CD4-positive, alpha-beta T cell (primary cell): Measurements from ENCODE around the gene SLC36A1. TPM values are rescaled to one million over a fixed set of nuclear protein-coding genes. Genes with fewer than 3 reads are reported as not detected.
"Not testable (repeated sequence)": the region's sequence is repeated elsewhere in the genome, so short reads cannot be mapped to it uniquely, and the experiment has no call there.

Experiments used
- ATAC-seq: fragments of 200-7000 bp; cut with Tn5 transposase; one replicate; pipeline ENCODE4 v1.10.0; 2022; ENCODE audit warnings: mild to moderate bottlenecking; ENCODE audit not compliant: poor library complexity
- CTCF ChIA-PET: fragments of 350-600 bp; sonication (Branson Sonifier 250); formaldehyde crosslinking; loops from one replicate; lab custom pipeline; 2021; ENCODE audit warnings: antibody characterized with exemption, inconsistent platforms; lab: Charles Lee
- POLR2A ChIA-PET: fragments of 350-600 bp; sonication (Branson Sonifier 250); formaldehyde crosslinking; loops from one replicate; lab custom pipeline; 2021; ENCODE audit warnings: antibody characterized with exemption, inconsistent platforms; lab: Charles Lee
- DNase-seq, 14 experiments: peaks; one replicate each; pipeline ENCODE4 v3.0.0-alpha.2; 2013 to 2020; ENCODE audit warnings: mixed read lengths in 2 of 14
- H3K27ac ChIP-seq, 2 donors: one replicate each; pipeline versions ENCODE4 v1.5.1 to v1.7.0; 2013; ENCODE audit warnings: low read length in 2 of 2, low read depth in 1 of 2, mild to moderate bottlenecking in 1 of 2
- H3K27me3 ChIP-seq, 2 experiments: 1 replicate in 1 of 2; 2 replicates in 1 of 2; pipeline versions ENCODE4 v1.6.1 to v1.7.0; 2013; ENCODE audit warnings: low read length in 2 of 2, control low read depth in 1 of 2, mild to moderate bottlenecking in 1 of 2, moderate library complexity in 1 of 2; ENCODE audit not compliant: insufficient read depth in 2 of 2, control insufficient read depth in 1 of 2
- H3K36me3 ChIP-seq: one replicate; pipeline ENCODE4 v1.6.1; 2013; ENCODE audit warnings: low read length, control low read depth; ENCODE audit not compliant: insufficient read depth
- H3K4me1 ChIP-seq: one replicate; pipeline ENCODE4 v1.6.1; 2013; ENCODE audit warnings: low read length, control low read depth; ENCODE audit not compliant: insufficient read depth
- H3K4me3 ChIP-seq: one replicate; pipeline ENCODE4 v1.5.1; 2013; ENCODE audit warnings: mild to moderate bottlenecking, low read length, moderate library complexity
- H3K9me3 ChIP-seq, 2 experiments: 1 replicate in 1 of 2; 2 replicates in 1 of 2; pipeline versions ENCODE4 v1.6.1 to v1.7.0; 2013; ENCODE audit warnings: low read length in 2 of 2, mild to moderate bottlenecking in 2 of 2, control low read depth in 1 of 2, moderate library complexity in 1 of 2; ENCODE audit not compliant: control insufficient read depth in 1 of 2, insufficient read depth in 1 of 2
- H3K27ac Mint-ChIP-seq: one replicate; pipeline ENCODE4 v1.8.0; 2020; ENCODE audit warnings: mixed read lengths
- H3K27me3 Mint-ChIP-seq: one replicate; pipeline ENCODE4 v1.8.0; 2021; ENCODE audit warnings: mixed read lengths
- H3K36me3 Mint-ChIP-seq: one replicate; pipeline ENCODE4 v1.8.0; 2021; ENCODE audit warnings: low read depth, mixed read lengths
- H3K4me1 Mint-ChIP-seq: one replicate; pipeline ENCODE4 v1.8.0; 2021; ENCODE audit warnings: low read depth, mixed read lengths
- H3K4me3 Mint-ChIP-seq: one replicate; pipeline ENCODE4 v1.8.0; 2020; ENCODE audit warnings: mild to moderate bottlenecking, mixed read lengths
- H3K9me3 Mint-ChIP-seq: one replicate; pipeline ENCODE4 v1.8.0; 2020; ENCODE audit warnings: mixed read lengths
- intact Hi-C, 2 experiments: fragments of 100-400 bp; cut with DNase I in 1 of 2; cut with micrococcal nuclease in 1 of 2; formaldehyde crosslinking; loops; one replicate each; pipeline versions ENCODE4 v1.15.1 to v1.9.0; 2023 to 2025; cut with DNase I, micrococcal nuclease
- total RNA-seq, 174 experiments: library from RNA in 2 of 174; stranded (reverse) in 2 of 174; gene quantifications; one replicate each; pipeline ENCODE4 v1.2.3 and lab custom pipeline; 2021 to 2026
- TF ChIP-seq, protein P1 (sequence below): fragments of 200-600 bp; IDR thresholded peaks from one replicate; pipeline ENCODE4 v1.8.0; 2022; ENCODE audit warnings: antibody characterized with exemption, mild to moderate bottlenecking

SLC36A1 gene
- total RNA-seq, 2 experiments from 2014 or later: 2.2 to 2.8 TPM

GRCh38 chr5:151417712-151418111 is 29.7 kb upstream of the SLC36A1 start:
- no peaks in the 10 kb centered on the region for H3K4me1 ChIP-seq
- DNase-seq (no peak), ATAC-seq (no peak)
- Mint-ChIP-seq H3K4me1 (no peaks in the 10 kb centered on the region), H3K4me3 (no peak overlapping the region), H3K36me3 (no peaks in the 10 kb centered on the region), H3K27me3 (peaks cover 20% of the 10 kb centered on the region), H3K27ac (no peak overlapping the region), H3K9me3 (peaks cover 7% of the 10 kb centered on the region)
- H3K9me3 ChIP-seq: peaks cover 5 to 7% of the 10 kb centered on the region in 2 experiments
- TF ChIP-seq, protein P1, sequence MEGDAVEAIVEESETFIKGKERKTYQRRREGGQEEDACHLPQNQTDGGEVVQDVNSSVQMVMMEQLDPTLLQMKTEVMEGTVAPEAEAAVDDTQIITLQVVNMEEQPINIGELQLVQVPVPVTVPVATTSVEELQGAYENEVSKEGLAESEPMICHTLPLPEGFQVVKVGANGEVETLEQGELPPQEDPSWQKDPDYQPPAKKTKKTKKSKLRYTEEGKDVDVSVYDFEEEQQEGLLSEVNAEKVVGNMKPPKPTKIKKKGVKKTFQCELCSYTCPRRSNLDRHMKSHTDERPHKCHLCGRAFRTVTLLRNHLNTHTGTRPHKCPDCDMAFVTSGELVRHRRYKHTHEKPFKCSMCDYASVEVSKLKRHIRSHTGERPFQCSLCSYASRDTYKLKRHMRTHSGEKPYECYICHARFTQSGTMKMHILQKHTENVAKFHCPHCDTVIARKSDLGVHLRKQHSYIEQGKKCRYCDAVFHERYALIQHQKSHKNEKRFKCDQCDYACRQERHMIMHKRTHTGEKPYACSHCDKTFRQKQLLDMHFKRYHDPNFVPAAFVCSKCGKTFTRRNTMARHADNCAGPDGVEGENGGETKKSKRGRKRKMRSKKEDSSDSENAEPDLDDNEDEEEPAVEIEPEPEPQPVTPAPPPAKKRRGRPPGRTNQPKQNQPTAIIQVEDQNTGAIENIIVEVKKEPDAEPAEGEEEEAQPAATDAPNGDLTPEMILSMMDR: no peak
- POLR2A ChIA-PET: no interaction called here
- H3K27me3 ChIP-seq: peaks cover under 1 to 3% of the 10 kb centered on the region in 2 experiments
- no peak overlapping the region for H3K27ac ChIP-seq
- CTCF ChIA-PET: no interaction called here
- no peaks in the 10 kb centered on the region for H3K36me3 ChIP-seq
- intact Hi-C loops: no loop called here
- no peak overlapping the region for H3K4me3 ChIP-seq

GRCh38 chr5:151420127-151420526 is 27.3 kb upstream of the SLC36A1 start:
- POLR2A ChIA-PET: no interaction called here
- peaks cover 5 to 7% of the 10 kb centered on the region in 2 experiments for H3K9me3 ChIP-seq
- no peaks in the 10 kb centered on the region for H3K36me3 ChIP-seq
- intact Hi-C loops: no loop called here
- CTCF ChIA-PET: no interaction called here
- no peaks in the 10 kb centered on the region for H3K4me1 ChIP-seq
- no peaks in the 10 kb centered on the region for H3K4me1 Mint-ChIP-seq
- H3K27ac ChIP-seq: no peak overlapping the region
- no peak overlapping the region for H3K27ac Mint-ChIP-seq
- peaks cover 25% of the 10 kb centered on the region for H3K27me3 Mint-ChIP-seq
- no peak overlapping the region for H3K4me3 ChIP-seq
- TF ChIP-seq, protein P1: no peak
- H3K9me3 Mint-ChIP-seq: peaks cover 7% of the 10 kb centered on the region
- H3K36me3 Mint-ChIP-seq: no peaks in the 10 kb centered on the region
- DNase-seq (no peak), ATAC-seq (no peak)
- no peaks in the 10 kb centered on the region for H3K27me3 ChIP-seq
- no peak overlapping the region for H3K4me3 Mint-ChIP-seq

DNA sequence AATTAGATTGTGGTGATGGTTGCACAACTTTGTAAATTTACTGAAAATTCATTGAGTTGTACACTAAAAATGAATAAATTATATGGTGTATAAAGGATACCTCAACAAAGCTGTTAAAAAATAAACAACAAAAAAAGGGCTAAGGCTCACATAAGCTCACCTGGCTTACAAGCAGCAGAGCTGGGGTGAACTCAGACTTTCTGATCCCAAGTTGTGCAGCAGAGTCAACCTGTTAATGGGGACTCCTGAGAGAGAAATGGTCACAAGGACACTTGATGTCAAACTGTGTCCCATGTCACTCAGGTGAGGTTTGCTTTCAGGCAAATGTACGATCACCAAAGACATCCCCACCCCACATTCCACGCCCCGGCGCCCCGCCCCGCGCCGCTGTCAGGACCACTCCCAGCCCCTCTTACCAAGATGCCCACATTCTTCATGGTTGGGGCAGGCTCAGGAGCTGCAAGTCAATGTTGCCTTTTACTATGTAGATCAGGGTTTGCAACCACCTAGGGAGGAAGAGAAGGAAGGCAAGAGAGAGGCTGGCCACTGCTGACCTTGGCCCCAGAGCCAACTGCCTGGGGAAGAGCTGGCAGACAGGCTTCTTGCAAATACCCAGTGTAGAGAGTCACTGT is 22.4 kb upstream of the SLC36A1 start:
- Mint-ChIP-seq H3K27ac (no peak overlapping the region), H3K36me3 (no peaks in the 10 kb centered on the region), H3K4me1 (no peaks in the 10 kb centered on the region), H3K4me3 (no peak overlapping the region), H3K27me3 (peaks cover 29% of the 10 kb centered on the region), H3K9me3 (no peaks in the 10 kb centered on the region)
- no peak for DNase-seq
- Histone ChIP-seq H3K9me3 (no peaks in the 10 kb centered on the region), H3K27ac (no peak overlapping the region), H3K36me3 (no peaks in the 10 kb centered on the region), H3K27me3 (no peaks in the 10 kb centered on the region), H3K4me1 (no peaks in the 10 kb centered on the region), H3K4me3 (no peak overlapping the region)
- ChIA-PET POLR2A (no interaction called here), CTCF (interaction anchor here (1.1 kb wide), 1 partner anchor 66 kb away, joined by 3 read pairs; no protein-coding TSS in a partner anchor)
- TF ChIP-seq, protein P1: no peak
- no peak for ATAC-seq
- intact Hi-C loops: no loop called here

- DNase-seq, H3K36me3 ChIP-seq, H3K4me1 ChIP-seq, intact Hi-C loops, H3K27me3 ChIP-seq, H3K9me3 Mint-ChIP-seq, ATAC-seq, H3K27ac Mint-ChIP-seq, H3K4me3 ChIP-seq, H3K27ac ChIP-seq, POLR2A ChIA-PET, H3K9me3 ChIP-seq, H3K4me3 Mint-ChIP-seq, H3K36me3 Mint-ChIP-seq, H3K4me1 Mint-ChIP-seq, CTCF ChIA-PET: not testable (repeated sequence)
- H3K27me3 Mint-ChIP-seq: peaks cover 32% of the 10 kb centered on the region
Measured at GRCh38 chr5:151426347-151426746, 21.1 kb upstream of the SLC36A1 start.
